ENCODE data around the gene GAL3ST3. TPM values are rescaled to one million over a fixed set of nuclear protein-coding genes. Genes with fewer than 3 reads are reported as not detected.
"Not testable (repeated sequence)": the region's sequence is repeated elsewhere in the genome, so short reads cannot be mapped to it uniquely, and the experiment has no call there.

Gene GAL3ST3
- total RNA-seq, 1 donor from 2014 or later: not detected

DNA sequence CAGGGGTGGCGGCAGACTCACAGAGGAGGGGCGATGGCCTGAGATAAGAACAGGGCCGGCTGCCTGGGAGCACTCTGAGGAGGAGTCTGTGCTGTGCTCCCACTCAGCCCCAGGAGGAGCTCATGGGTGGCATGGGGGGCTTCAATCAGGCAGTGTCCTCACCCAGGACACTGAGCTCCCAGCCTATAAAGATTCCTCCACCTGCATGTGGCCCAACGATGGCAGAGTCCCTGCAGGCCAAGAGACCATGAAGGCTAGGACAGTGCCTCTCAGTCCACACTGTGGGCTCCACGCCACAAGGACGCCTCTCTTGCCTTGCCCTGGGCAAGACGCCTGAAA is 35.2 kb downstream of the GAL3ST3 start:
- DNase-seq (ENCODE audit: low read depth): no peak

DNA sequence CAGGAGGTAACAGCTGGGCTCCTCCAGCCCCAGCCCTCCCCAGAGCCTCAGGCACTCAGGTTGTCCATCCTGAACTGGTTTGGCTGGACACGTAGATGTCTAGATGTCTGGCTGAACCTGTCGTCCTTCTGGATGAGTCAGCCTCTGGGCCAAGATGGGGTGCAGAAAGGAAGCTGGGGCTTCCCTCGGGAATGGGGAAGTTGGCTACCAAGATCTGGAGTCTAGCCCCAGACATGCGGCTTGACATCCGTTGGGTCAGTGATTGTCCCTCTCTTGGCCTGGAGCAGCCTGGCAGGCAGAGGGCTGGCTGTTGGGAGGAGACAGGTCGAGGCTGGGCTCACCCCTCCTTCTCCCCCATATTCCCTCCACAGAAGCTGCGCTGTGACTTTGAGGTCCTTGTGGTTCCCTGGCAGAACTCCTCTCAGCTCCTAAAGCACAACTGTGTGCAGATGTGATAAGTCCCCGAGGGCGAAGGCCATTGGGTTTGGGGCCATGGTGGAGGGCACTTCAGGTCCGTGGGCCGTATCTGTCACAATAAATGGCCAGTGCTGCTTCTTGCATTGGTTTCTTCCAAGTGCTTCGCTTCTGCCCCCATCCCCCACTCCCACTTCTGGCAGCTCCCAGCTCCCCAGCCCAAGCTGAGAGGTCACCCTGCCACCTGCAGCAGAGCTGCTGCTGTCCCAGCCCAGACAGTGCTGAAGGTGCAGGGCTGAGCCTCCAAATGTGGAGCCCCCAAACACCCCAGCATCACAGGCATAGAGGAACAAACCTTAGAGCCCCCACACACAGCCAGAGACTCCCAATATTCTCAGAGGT is 35.8 kb downstream of the GAL3ST3 start:
- no peak for DNase-seq (ENCODE audit: low read depth)

GRCh38 chr11:66012371-66012945 is 36.5 kb downstream of the GAL3ST3 start:
- no peak for DNase-seq (ENCODE audit: low read depth)

GRCh38 chr11:66011785-66012303 is 37.1 kb downstream of the GAL3ST3 start, which contains the start of gene CST6:
Gene CST6 (plus strand): TSS chr11:66012008. CDS start chr11:66012045, 37 bp downstream.
- no peak for DNase-seq (ENCODE audit: low read depth)

- DNase-seq (ENCODE audit: low read depth): peak; percentile 37
Observed at GRCh38 chr11:66011239-66011784, 37.6 kb downstream of the GAL3ST3 start.

GRCh38 chr11:66010036-66010435 is 38.9 kb downstream of the GAL3ST3 start:
- not testable (repeated sequence) for DNase-seq (ENCODE audit: low read depth)

DNA sequence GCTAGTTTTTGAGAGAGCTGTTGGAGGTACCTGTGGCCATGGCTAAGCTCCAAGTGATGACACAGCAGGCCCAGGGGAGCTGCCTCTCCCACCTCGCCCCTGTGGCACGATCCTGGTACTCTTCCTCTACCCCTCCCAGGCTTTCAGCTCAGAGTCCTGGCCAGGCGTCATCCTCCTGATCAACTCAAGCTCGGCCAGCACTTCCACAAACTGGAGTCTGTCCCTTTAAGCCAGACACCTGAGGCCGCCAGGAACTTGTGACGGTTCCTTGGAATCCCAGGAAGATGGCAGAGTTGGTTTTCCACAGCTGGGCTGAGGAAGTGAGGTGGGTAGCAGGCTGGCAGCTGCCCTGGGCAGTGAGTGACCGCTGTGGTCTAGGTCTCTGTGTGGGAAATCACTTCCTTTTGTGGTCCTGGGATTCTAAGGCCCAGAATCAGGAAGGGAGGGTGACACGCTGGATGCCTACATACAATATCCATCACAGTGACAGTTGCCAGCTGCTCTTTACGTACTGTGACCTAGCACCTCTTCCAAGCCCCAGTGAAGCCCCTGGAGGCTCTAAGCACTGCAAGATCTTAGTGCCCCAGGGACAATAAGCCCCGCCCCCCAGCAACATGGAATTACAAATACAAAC is 40.4 kb downstream of the GAL3ST3 start:
- peak; percentile 90 for DNase-seq (ENCODE audit: low read depth)

GRCh38 chr11:66008095-66008467 is 40.9 kb downstream of the GAL3ST3 start:
- DNase-seq (ENCODE audit: low read depth): no peak

DNA sequence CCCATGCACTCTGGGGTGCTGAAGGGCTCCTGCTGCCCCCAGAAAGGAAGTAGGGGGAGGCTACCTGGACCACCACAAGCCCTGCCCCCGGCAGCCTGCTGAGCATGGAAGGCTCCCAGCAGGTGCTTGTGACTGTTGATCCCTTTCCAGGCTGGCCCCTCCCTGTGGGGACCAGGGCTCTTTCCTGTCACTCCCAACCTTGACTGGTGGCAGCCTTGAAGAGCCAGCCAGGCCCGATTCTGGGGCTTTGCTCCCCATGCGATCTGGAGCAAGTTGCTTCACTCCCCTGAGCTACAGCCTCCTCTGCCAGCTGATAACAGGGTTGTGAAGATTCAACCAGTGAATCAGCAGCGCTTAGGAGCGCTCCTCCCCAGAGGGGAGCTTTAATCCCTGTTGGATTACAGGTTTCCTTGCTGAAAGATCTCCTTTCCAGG is 41.7 kb downstream of the GAL3ST3 start:
- DNase-seq (ENCODE audit: low read depth): peak; percentile 56

DNA sequence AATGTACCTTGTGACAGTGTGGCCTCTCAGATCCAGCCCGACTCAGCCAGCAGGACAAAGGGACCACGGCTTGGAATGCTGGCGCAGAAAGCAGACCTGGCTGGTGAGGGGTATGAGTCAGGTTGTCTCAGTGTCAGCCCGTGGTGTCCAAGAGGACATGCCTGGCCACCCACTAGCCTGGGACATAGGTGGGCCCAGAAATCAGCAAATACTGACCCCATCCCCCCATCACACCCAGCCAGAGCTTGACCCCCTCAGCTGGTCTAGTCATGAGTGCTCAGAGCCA is 42.1 kb downstream of the GAL3ST3 start:
- peak; percentile 57 for DNase-seq (ENCODE audit: low read depth)

DNA sequence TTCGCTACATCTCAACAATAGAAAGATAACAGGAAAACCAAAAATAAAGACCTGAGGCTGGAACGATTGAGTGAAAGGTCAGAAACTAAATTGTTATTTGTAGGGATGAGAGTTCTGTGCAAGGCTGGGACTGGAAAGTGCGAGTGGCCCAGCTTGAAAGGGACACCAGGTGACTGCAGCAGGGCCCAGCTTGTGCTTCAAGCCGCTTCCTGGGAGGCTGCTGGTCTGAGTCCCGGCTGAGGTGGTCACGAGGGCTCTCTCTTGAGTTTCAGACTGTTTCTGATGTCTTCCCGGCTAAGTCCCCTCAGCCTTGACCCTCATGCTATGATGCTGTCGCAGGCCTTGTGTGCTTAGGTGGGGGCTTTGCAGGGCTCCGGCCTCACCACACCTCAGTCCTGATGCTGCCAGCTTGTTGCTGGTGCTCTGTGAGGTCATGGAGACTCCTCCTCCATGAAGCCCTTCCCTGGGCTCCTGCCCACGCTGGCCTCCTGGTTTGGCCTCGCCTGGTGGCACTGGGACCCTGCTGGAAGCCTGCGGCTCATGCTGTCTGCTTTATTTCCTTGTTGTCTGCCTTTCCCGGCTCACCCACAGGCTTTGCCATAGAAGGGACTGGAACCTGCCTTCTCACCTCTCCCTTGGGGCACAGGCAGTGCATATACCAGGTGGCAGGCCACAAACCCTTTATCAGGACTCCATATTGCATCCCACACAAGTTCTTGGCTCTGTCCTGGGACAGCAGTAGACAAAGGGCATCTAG is 42.6 kb downstream of the GAL3ST3 start:
- DNase-seq (ENCODE audit: low read depth): no peak

- DNase-seq (ENCODE audit: low read depth): no peak
Observed at GRCh38 chr11:66004186-66004585, 44.8 kb downstream of the GAL3ST3 start.

- no peak for DNase-seq (ENCODE audit: low read depth)
Observed at GRCh38 chr11:66003291-66003690, 45.7 kb downstream of the GAL3ST3 start.

DNA sequence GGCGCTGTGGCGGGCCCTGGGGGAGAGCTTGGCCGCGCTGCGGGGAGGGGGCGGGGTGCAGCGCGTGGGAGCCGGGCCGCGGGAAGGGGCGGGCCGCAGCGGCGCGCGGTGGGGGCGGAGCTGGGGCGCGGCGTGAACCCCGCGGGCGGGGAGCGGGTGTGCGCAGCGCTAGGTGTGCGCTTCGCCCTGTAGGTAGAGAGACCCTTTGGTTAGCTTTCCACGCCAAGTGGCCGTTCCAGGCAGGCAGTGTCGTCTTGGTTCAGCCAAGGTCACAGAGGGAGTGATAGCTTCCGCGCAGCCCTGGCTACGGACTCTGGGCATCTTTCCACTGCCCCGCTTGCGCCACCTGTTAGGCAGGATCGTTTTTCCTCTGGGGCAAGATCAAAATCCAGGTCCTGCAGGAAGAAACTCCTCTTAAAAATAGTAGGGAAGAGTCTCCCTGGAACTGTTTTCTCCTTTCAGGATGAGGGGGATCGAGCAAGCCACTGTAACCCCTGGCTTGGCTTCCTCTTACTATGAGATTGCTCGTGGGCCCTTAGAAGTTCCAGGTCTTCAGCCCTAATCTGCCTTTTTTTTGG is 46.2 kb downstream of the GAL3ST3 start:
- DNase-seq (ENCODE audit: low read depth): peak; percentile 82

GRCh38 chr11:66001942-66002647 is 46.9 kb downstream of the GAL3ST3 start, which contains the start of the genes BANF1 and EIF1AD:
Gene BANF1 (plus strand): TSS chr11:66002503. CDS start chr11:66003251, 748 bp downstream.
Gene EIF1AD (minus strand): TSS chr11:66002157. CDS start chr11:66000389, 1,768 bp downstream.
- peak; percentile 99 for DNase-seq (ENCODE audit: low read depth)

DNA sequence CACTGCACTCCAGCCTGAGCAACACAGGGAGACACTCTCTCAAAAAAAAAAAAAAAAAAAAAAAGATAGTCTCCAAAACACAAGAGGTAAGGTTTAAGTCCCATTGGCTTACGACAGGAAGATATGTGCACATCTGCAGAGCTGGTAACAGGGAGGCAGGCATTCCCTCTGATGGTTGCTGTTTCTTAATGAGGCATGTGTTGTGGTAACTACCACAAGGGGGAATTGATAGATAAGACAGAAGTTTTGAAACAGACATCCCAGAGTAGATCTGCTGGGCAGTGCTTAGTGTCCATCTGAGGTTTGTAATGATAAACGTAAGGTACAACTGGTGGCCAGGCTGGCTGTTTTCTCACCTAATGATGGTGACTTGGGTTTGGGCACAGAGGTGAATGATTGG is 51.7 kb downstream of the GAL3ST3 start:
- DNase-seq (ENCODE audit: low read depth): no peak

- DNase-seq (ENCODE audit: low read depth): no peak
Observed at GRCh38 chr11:65992056-65992455, 56.9 kb downstream of the GAL3ST3 start.

Measured in myocyte (in vitro differentiated cells).